HG03139 (cell line): ENCODE data around the gene NOPCHAP1.

Source experiments
- ATAC-seq: cut with Tn5 transposase; IDR thresholded peaks from one replicate; pipeline ENCODE4 v1.9.1; 2021; ENCODE audit not compliant: unreplicated experiment

The NOPCHAP1 gene

GRCh38 chr12:105018012-105018411, 31.9 kb downstream of the NOPCHAP1 start:
- no peak for ATAC-seq

GRCh38 chr12:105018776-105019175, 32.7 kb downstream of the NOPCHAP1 start:
- no peak for ATAC-seq

- ATAC-seq, result no peak
These were observed 34.3 kb downstream of the NOPCHAP1 start for GRCh38 chr12:105020241-105020962.

GRCh38 chr12:105024928-105025327, 38.8 kb downstream of the NOPCHAP1 start:
- no peak for ATAC-seq

- no peak for ATAC-seq
These were observed 39.8 kb downstream of the NOPCHAP1 start for GRCh38 chr12:105025890-105026289.

- ATAC-seq, result no peak
These were observed 40.3 kb downstream of the NOPCHAP1 start for GRCh38 chr12:105026411-105026810.

GRCh38 chr12:105030820-105031807, 45.0 kb downstream of the NOPCHAP1 start:
- peak; percentile 88 for ATAC-seq

- ATAC-seq, result no peak
These were observed 46.7 kb downstream of the NOPCHAP1 start for GRCh38 chr12:105032703-105033357.

- ATAC-seq, result no peak
These were observed 47.7 kb downstream of the NOPCHAP1 start for GRCh38 chr12:105033851-105034250.
